ENCODE results near the gene HECTD1. TPM values are rescaled to one million over a fixed set of nuclear protein-coding genes. Genes with fewer than 3 reads are reported as not detected.
"Not testable (repeated sequence)": the region's sequence is repeated elsewhere in the genome, so short reads cannot be mapped to it uniquely, and the experiment has no call there.

HECTD1 gene
- total and polyA plus RNA-seq, 2 experiments from 2014 or later = 49.4 to 180 TPM

GRCh38 chr14:31189346-31190218 is 18.0 kb downstream of the HECTD1 start:
- H3K27ac ChIP-seq = no peak overlapping the region
- H3K4me3 ChIP-seq = no peak overlapping the region
- no peaks in the 10 kb centered on the region for H3K9me3 ChIP-seq (ENCODE audit: low read depth)
- no peak for TF ChIP-seq CTCF (IDR thresholded peaks at IDR 0.05; ENCODE audit: low read depth, low read length)
- peaks cover under 1% of the 10 kb centered on the region for H3K4me1 ChIP-seq (ENCODE audit: low read depth)
- H3K27me3 ChIP-seq = no peaks in the 10 kb centered on the region
- no peak for DNase-seq (ENCODE audit: low read depth in 1 of 2, low spot score in 1 of 2)
- H3K36me3 ChIP-seq = peaks cover 10% of the 10 kb centered on the region

- no peaks in the 10 kb centered on the region for H3K9me3 ChIP-seq (ENCODE audit: low read depth)
- no peak overlapping the region for H3K27ac ChIP-seq
- DNase-seq (ENCODE audit: low read depth in 1 of 2, low spot score in 1 of 2) = no peak
- H3K4me3 ChIP-seq = no peak overlapping the region
- no peaks in the 10 kb centered on the region for H3K27me3 ChIP-seq
- H3K4me1 ChIP-seq (ENCODE audit: low read depth) = no peaks in the 10 kb centered on the region
- TF ChIP-seq CTCF (IDR thresholded peaks at IDR 0.05; ENCODE audit: low read depth, low read length) = no peak
- peaks cover 2% of the 10 kb centered on the region for H3K36me3 ChIP-seq
These were observed 18.8 kb downstream of the HECTD1 start for GRCh38 chr14:31188744-31189143.

GRCh38 chr14:31182016-31182415 is 25.6 kb downstream of the HECTD1 start:
- not testable (repeated sequence) for H3K27me3 ChIP-seq; H3K36me3 ChIP-seq; H3K27ac ChIP-seq; H3K4me3 ChIP-seq; H3K4me1 ChIP-seq (ENCODE audit: low read depth); H3K9me3 ChIP-seq (ENCODE audit: low read depth); DNase-seq (ENCODE audit: low read depth in 1 of 2, low spot score in 1 of 2)

GRCh38 chr14:31181271-31181670 is 26.3 kb downstream of the HECTD1 start:
- Histone ChIP-seq H3K27ac (no peak overlapping the region), H3K9me3 (ENCODE audit: low read depth) (no peaks in the 10 kb centered on the region)
- DNase-seq (ENCODE audit: low read depth in 1 of 2, low spot score in 1 of 2) = no peak

GRCh38 chr14:31180299-31181051 is 27.1 kb downstream of the HECTD1 start:
- H3K27ac ChIP-seq = no peak overlapping the region
- no peaks in the 10 kb centered on the region for H3K4me1 ChIP-seq (ENCODE audit: low read depth)
- no peaks in the 10 kb centered on the region for H3K9me3 ChIP-seq (ENCODE audit: low read depth)
- no peak for DNase-seq (ENCODE audit: low read depth in 1 of 2, low spot score in 1 of 2)
- H3K27me3 ChIP-seq = no peaks in the 10 kb centered on the region
- no peak overlapping the region for H3K4me3 ChIP-seq
- peaks cover 11% of the 10 kb centered on the region for H3K36me3 ChIP-seq
- TF ChIP-seq CTCF (IDR thresholded peaks at IDR 0.05; ENCODE audit: low read depth, low read length) = no peak

More at GRCh38 chr14:31181271-31181670, 26.3 kb downstream of the HECTD1 start:
- no peak for TF ChIP-seq CTCF (IDR thresholded peaks at IDR 0.05; ENCODE audit: low read depth, low read length)
- no peaks in the 10 kb centered on the region for H3K27me3 ChIP-seq
- peaks cover 9% of the 10 kb centered on the region for H3K36me3 ChIP-seq
- H3K4me1 ChIP-seq (ENCODE audit: low read depth) = no peaks in the 10 kb centered on the region
- no peak overlapping the region for H3K4me3 ChIP-seq

- no peak for TF ChIP-seq CTCF (IDR thresholded peaks at IDR 0.05; ENCODE audit: low read depth, low read length)
- H3K36me3 ChIP-seq = peaks cover 55% of the 10 kb centered on the region
- no peak overlapping the region for H3K4me3 ChIP-seq
- DNase-seq (ENCODE audit: low read depth in 1 of 2, low spot score in 1 of 2) = no peak
- no peaks in the 10 kb centered on the region for H3K27me3 ChIP-seq
- H3K9me3 ChIP-seq (ENCODE audit: low read depth) = no peaks in the 10 kb centered on the region
- no peaks in the 10 kb centered on the region for H3K4me1 ChIP-seq (ENCODE audit: low read depth)
- no peak overlapping the region for H3K27ac ChIP-seq
These were observed 33.2 kb downstream of the HECTD1 start for GRCh38 chr14:31174433-31174832.
